ENCODE data around the gene RAB9B. TPM values are rescaled to one million over a fixed set of nuclear protein-coding genes. Genes with fewer than 3 reads are reported as not detected.

Gene RAB9B
- total RNA-seq, 1 donor from 2014 or later: 1.9 TPM

GRCh38 chrX:103783196-103783595, 48.9 kb downstream of the RAB9B start:
- no peak overlapping the region for H3K4me3 Mint-ChIP-seq
- H3K4me1 Mint-ChIP-seq: no peaks in the 10 kb centered on the region
- no peak overlapping the region for H3K27ac Mint-ChIP-seq
- TF ChIP-seq CTCF (IDR thresholded peaks at IDR 0.05; ENCODE audit: unreplicated experiment): no peak
- no peak for DNase-seq (ENCODE audit: low spot score in 2 of 2, unreplicated experiment in 2 of 2)
- H3K36me3 Mint-ChIP-seq: no peaks in the 10 kb centered on the region
- H3K27me3 Mint-ChIP-seq (ENCODE audit: low read depth): peaks cover 3% of the 10 kb centered on the region
- no peaks in the 10 kb centered on the region for H3K9me3 Mint-ChIP-seq

- no peak overlapping the region for H3K27ac Mint-ChIP-seq
These were observed 49.4 kb downstream of the RAB9B start for GRCh38 chrX:103782640-103783039.

GRCh38 chrX:103781706-103782105, 50.4 kb downstream of the RAB9B start:
- H3K36me3 Mint-ChIP-seq: no peaks in the 10 kb centered on the region
- no peak for DNase-seq (ENCODE audit: low spot score in 2 of 2, unreplicated experiment in 2 of 2)
- H3K9me3 Mint-ChIP-seq: no peaks in the 10 kb centered on the region
- H3K4me3 Mint-ChIP-seq: no peak overlapping the region
- H3K27me3 Mint-ChIP-seq (ENCODE audit: low read depth): no peaks in the 10 kb centered on the region
- no peak overlapping the region for H3K27ac Mint-ChIP-seq
- no peaks in the 10 kb centered on the region for H3K4me1 Mint-ChIP-seq
- no peak for TF ChIP-seq CTCF (IDR thresholded peaks at IDR 0.05; ENCODE audit: unreplicated experiment)

More at GRCh38 chrX:103782640-103783039, 49.4 kb downstream of the RAB9B start:
- no peaks in the 10 kb centered on the region for H3K9me3 Mint-ChIP-seq
- peaks cover 2% of the 10 kb centered on the region for H3K27me3 Mint-ChIP-seq (ENCODE audit: low read depth)
- H3K36me3 Mint-ChIP-seq: no peaks in the 10 kb centered on the region
- TF ChIP-seq CTCF (IDR thresholded peaks at IDR 0.05; ENCODE audit: unreplicated experiment): no peak
- no peak overlapping the region for H3K4me3 Mint-ChIP-seq
- no peaks in the 10 kb centered on the region for H3K4me1 Mint-ChIP-seq
- no peak for DNase-seq (ENCODE audit: low spot score in 2 of 2, unreplicated experiment in 2 of 2)

GRCh38 chrX:103781062-103781402, 51.0 kb downstream of the RAB9B start:
- no peaks in the 10 kb centered on the region for H3K4me1 Mint-ChIP-seq
- H3K27ac Mint-ChIP-seq: no peak overlapping the region
- no peaks in the 10 kb centered on the region for H3K9me3 Mint-ChIP-seq
- no peaks in the 10 kb centered on the region for H3K36me3 Mint-ChIP-seq
- no peak for DNase-seq (ENCODE audit: low spot score in 2 of 2, unreplicated experiment in 2 of 2)
- no peak overlapping the region for H3K4me3 Mint-ChIP-seq
- no peak for TF ChIP-seq CTCF (IDR thresholded peaks at IDR 0.05; ENCODE audit: unreplicated experiment)
- H3K27me3 Mint-ChIP-seq (ENCODE audit: low read depth): no peaks in the 10 kb centered on the region

- Mint-ChIP-seq H3K27me3 (ENCODE audit: low read depth) (peaks cover 2% of the 10 kb centered on the region), H3K9me3 (no peaks in the 10 kb centered on the region), H3K4me3 (no peak overlapping the region), H3K36me3 (no peaks in the 10 kb centered on the region), H3K4me1 (no peaks in the 10 kb centered on the region), H3K27ac (no peak overlapping the region)
- TF ChIP-seq CTCF (IDR thresholded peaks at IDR 0.05; ENCODE audit: unreplicated experiment): no peak
- DNase-seq (ENCODE audit: low spot score in 2 of 2, unreplicated experiment in 2 of 2): no peak
These were observed 51.6 kb downstream of the RAB9B start for GRCh38 chrX:103780336-103781061.
